ENCODE data around the gene YTHDF1. TPM values are rescaled to one million over a fixed set of nuclear protein-coding genes. Genes with fewer than 3 reads are reported as not detected.

The YTHDF1 gene
- total RNA-seq, 1 donor from 2014 or later = 14.5 TPM

- no peak for DNase-seq
These were observed 33.1 kb upstream of the YTHDF1 start for GRCh38 chr20:63248835-63249591.

- no peak for DNase-seq
These were observed 31.8 kb upstream of the YTHDF1 start for GRCh38 chr20:63247671-63248228.

GRCh38 chr20:63246490-63247288, 30.8 kb upstream of the YTHDF1 start:
- DNase-seq = no peak

- DNase-seq = no peak
These were observed 28.5 kb upstream of the YTHDF1 start for GRCh38 chr20:63244468-63244867.

GRCh38 chr20:63243604-63244247, 27.8 kb upstream of the YTHDF1 start:
- DNase-seq = no peak

- no peak for DNase-seq
These were observed 26.8 kb upstream of the YTHDF1 start for GRCh38 chr20:63242736-63243135.

- no peak for DNase-seq
These were observed 25.3 kb upstream of the YTHDF1 start for GRCh38 chr20:63241272-63241671.

GRCh38 chr20:63240004-63240403, 24.1 kb upstream of the YTHDF1 start:
- DNase-seq = no peak

GRCh38 chr20:63239431-63239830, 23.5 kb upstream of the YTHDF1 start:
- DNase-seq = no peak

GRCh38 chr20:63238514-63239125, 22.7 kb upstream of the YTHDF1 start:
- no peak for DNase-seq

- DNase-seq = no peak
These were observed 22.1 kb upstream of the YTHDF1 start for GRCh38 chr20:63238031-63238430.

- DNase-seq = no peak
These were observed 20.3 kb upstream of the YTHDF1 start for GRCh38 chr20:63236116-63236837.

- DNase-seq = no peak
These were observed 19.6 kb upstream of the YTHDF1 start, which contains the start of gene BIRC7 for GRCh38 chr20:63235399-63235983. TSS of gene BIRC7 (plus strand) at chr20:63235905. CDS start at chr20:63236097, 192 bp downstream.

GRCh38 chr20:63234693-63235398, 18.9 kb upstream of the YTHDF1 start:
- DNase-seq = no peak

- DNase-seq = no peak
These were observed 18.0 kb upstream of the YTHDF1 start for GRCh38 chr20:63233924-63234323.

- no peak for DNase-seq
These were observed 17.1 kb upstream of the YTHDF1 start for GRCh38 chr20:63233061-63233344.

- no peak for DNase-seq
These were observed 16.5 kb upstream of the YTHDF1 start for GRCh38 chr20:63232235-63233060.

GRCh38 chr20:63230800-63231268, 14.9 kb upstream of the YTHDF1 start:
- DNase-seq = peak; percentile 38

GRCh38 chr20:63228806-63229205, 12.9 kb upstream of the YTHDF1 start:
- DNase-seq = peak; percentile 45

- no peak for DNase-seq
These were observed 11.3 kb upstream of the YTHDF1 start for GRCh38 chr20:63227260-63227659.
